Left cardiac atrium (tissue), 4 donors: ENCODE data around the gene DNAJC5G. TPM values are rescaled to one million over a fixed set of nuclear protein-coding genes. Genes with fewer than 3 reads are reported as not detected.

Source experiments
- ATAC-seq, 2 donors: fragments of 200-7000 bp; cut with Tn5 transposase; one replicate each; pipeline ENCODE4 v1.9.1; 2020; ENCODE audit warnings: mild to moderate bottlenecking in 2 of 2, moderate library complexity in 2 of 2
- DNase-seq: peaks from one replicate; pipeline ENCODE4 v3.0.0-alpha.2; 2020
- intact Hi-C, 2 donors: fragments of 100-400 bp; cut with DNase I; formaldehyde crosslinking; loops; one replicate each; pipeline versions ENCODE4 v1.14.1 to v1.15.1; 2022 to 2023
- total RNA-seq, 2 donors: library from RNA; stranded (reverse); fragmentation: NEBNext Ultra II Directional; extraction: Animal tissue kit (Norgen Biotek cat#: 25700); gene quantifications; one replicate each; pipeline ENCODE4 v1.2.1, GENCODE V29; 2021
- donor health status: DM: no; HTN: yes; CAD: no.
- donor health status: DM: no; HTN: yes; CAD: no; lungs with severe emphysema.
- donor health status: DM: yes; HTN: yes; CAD: no.
- donor health status: Dilated cardiomyopathy.

Gene DNAJC5G
- total RNA-seq, 2 donors from 2014 or later = 0.41 to 0.71 TPM

DNA sequence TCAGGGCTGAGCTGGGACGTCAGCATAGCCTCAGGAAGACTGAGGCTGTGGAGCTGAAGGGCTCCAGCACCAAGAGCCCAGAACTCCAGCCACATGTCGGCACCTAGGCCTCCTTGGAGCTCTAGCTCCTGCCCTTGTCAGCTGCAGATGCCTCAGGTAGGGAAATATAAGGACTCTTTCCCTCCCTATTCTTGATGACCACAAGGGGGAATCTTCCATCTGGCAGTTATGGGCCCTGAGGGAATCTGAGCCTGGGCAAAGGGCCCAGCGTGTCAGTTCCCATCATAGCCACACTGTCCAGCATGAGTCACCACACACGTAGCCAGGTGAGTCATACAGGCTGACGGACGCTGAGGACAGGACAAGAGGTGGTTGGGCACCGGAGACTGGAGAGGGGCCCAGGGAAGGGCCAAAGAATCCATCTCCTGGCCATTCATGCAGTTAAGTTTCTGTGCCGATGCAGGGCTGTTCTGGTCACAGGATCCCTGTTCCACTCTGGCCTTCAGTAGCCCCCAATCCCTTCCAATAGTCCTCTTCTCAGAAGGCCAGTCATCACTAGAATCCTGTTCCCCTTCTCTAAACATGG, 45.8 kb downstream of the DNAJC5G start:
- DNase-seq (peak; percentile 84), ATAC-seq (peak; percentile 63 to 84)
- intact Hi-C loops = loop anchor here in 1 of 2 donors (5.0 kb wide), 1 partner anchor 46 kb away; no protein-coding TSS in a partner anchor

DNA sequence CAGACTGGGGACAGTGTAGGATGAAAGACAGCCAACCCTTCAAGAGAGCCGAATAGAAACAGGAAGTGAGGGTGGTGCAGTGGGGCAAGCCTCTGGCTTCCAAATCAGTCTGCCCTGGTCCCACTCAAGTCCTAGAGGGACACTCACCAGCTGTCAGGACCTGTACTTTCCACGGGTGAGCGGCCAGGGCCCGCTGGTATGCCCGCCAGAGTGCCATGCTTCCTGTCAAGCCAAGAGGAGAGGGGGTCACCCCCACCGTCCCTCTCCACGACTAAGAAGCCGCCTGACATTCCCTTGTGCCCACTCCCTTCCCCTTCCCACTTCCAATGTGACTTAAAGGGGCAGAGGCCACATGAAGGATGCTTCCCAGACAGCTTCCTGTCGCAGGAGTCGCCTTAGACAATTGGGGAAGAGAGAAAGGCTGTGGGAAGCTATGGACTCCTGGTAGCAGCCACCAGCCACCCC, 47.1 kb downstream of the DNAJC5G start:
- ATAC-seq = peak; percentile 6 to 30
- peak; percentile 35 for DNase-seq
- intact Hi-C loops = loop anchor here in 1 of 2 donors (5.0 kb wide), 1 partner anchor 45 kb away; no protein-coding TSS in a partner anchor

DNA sequence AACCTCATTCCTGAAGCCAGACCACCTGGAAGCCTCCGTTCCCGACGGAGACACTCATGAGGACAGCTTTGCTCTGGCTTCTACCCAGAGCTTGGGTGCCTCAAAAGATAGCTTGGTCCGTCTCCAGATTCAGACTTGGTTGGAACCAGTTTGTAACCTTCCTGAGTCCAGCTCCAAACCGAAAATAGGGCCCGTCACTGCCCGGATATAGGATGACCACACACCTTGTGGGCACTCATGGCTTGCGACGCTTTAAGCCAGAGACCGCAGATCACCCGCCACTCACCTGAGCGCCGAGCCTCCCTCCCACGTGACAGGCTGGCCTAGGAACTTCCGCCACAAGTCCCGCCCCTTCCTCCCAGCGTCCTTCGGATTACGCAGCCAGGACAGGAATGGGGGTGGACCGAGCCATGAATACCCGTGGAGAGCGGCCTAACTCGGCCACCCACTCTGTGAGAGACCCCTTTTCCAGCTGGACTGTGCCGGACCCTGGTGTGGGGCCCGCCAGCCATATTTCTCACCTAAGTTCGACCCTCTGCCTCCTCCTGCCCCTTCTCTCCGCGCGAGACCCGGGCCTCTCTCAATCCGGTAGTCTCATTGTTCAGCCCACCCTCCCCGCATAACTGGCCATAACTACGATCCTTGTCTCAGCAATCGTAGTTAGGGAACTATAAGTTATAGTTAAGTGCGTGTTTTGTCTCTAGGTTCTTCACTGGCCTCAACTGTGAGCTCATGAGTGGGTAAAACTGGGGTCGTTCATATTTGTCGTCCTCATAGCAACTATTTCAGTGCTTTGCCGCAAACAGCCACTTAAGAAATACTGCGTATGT, 47.7 kb downstream of the DNAJC5G start, which contains the start of gene MPV17:
TSS of gene MPV17 (minus strand) at position 332 of the 830 bp plus-strand sequence. CDS start 580 bp downstream, outside the sequence.
- peak; percentile 94 to 98 for ATAC-seq
- intact Hi-C loops = loop anchor here in 1 of 2 donors (5.0 kb wide), 1 partner anchor 44 kb away; no protein-coding TSS in a partner anchor
- DNase-seq = peak; percentile 95

DNA sequence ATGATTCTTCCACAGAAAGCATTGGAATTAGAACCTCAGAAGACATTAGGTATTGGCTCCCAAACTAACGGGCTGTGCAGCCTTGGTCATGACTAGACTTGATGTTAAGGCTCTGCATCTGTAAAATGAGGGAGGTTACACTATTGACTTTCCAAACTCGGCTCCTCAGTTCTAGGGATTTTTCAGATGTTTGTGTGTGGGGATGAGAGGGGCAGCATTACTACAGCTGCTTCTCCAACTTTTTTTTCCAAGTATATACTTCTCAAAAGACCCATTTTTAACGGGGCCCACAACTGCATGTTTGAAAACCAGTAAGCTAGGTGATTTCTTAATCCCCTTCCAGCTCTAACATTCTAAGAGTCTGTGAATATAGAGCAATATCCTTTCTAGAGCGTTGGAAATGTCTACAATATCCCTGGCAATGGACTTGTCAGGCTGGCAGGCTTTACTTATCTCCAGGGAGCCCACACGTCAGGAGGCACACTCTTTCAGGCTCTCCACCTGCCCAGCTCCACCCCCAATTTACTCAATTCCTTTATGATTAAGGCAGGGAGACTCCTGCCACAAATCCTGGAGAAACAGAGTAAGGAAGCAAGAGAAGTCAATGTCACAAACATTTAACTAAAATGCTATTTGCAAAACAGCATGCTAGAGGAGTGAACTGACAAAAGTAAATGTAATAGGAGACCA, 48.5 kb downstream of the DNAJC5G start:
- no peak for DNase-seq
- ATAC-seq = peak in 1 of 2 donors; percentile 10
- intact Hi-C loops = loop anchor here in 1 of 2 donors (5.0 kb wide), 1 partner anchor 44 kb away; no protein-coding TSS in a partner anchor

DNA sequence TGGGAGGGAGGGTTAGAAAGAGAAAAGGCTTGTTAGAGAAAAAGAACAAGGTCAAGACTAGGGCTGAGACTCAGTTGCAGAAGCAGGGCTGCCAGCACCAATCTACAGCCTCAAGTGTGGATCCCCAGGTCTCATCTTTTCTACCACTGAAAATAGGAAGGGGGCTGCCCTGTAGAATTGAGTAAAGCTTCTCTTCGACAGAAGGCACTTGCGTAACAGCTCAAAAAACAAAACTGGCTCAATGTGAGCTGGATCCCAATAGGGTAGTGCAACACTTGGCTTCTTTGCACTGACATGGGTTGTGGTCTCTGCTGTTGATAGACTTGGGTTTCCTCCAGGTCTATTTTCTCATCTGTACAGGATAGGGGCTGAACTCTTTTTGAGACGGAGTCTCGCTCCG, 49.5 kb downstream of the DNAJC5G start:
- no peak for DNase-seq
- ATAC-seq = no peak
- intact Hi-C loops = loop anchor here in 1 of 2 donors (5.0 kb wide), 1 partner anchor 43 kb away; no protein-coding TSS in a partner anchor

Other genes starting within 250 kb of the DNAJC5G start
- 10 to 100 TPM; 39.1 to 66.5 TPM for gene TMEM214, start 242.5 kb upstream of the DNAJC5G start, total RNA-seq
- gene AGBL5, start 223.8 kb upstream of the DNAJC5G start, total RNA-seq = 10 to 100 TPM in 1 of 2 donors, 1 to 10 TPM in 1; 8.4 to 12.0 TPM
- gene OST4, start 203.8 kb upstream of the DNAJC5G start, total RNA-seq = 100 to 1,000 TPM; 364 to 404 TPM
- 10 to 100 TPM; 41.1 to 46.6 TPM for gene EMILIN1, start 196.8 kb upstream of the DNAJC5G start, total RNA-seq
- gene KHK, start 188.7 kb upstream of the DNAJC5G start, total RNA-seq = 1 to 10 TPM; 3.0 to 4.3 TPM
- gene CGREF1, start 156.3 kb upstream of the DNAJC5G start, total RNA-seq = 1 to 10 TPM; 5.6 to 5.9 TPM
- 1 to 10 TPM; 1.1 to 3.2 TPM for gene ABHD1, start 151.6 kb upstream of the DNAJC5G start, total RNA-seq
- gene PREB, start 140.8 kb upstream of the DNAJC5G start, total RNA-seq = 10 to 100 TPM; 50.1 to 51.5 TPM
- gene PRR30, start 136.0 kb upstream of the DNAJC5G start, total RNA-seq = not detected
- gene TCF23, start 126.4 kb upstream of the DNAJC5G start, total RNA-seq = under 1 TPM in 1 of 2 donors, not detected in 1; 0.24 TPM
- gene ATRAID, start 63.4 kb upstream of the DNAJC5G start, total RNA-seq = 100 to 1,000 TPM; 106 to 125 TPM
- gene SLC5A6, start 63.2 kb upstream of the DNAJC5G start, total RNA-seq = 10 to 100 TPM; 20.0 to 21.4 TPM
- gene CAD, start 58.1 kb upstream of the DNAJC5G start, total RNA-seq = 10 to 100 TPM; 12.7 to 15.2 TPM
- 1 to 10 TPM; 4.8 to 5.7 TPM for gene SLC30A3, start 12.4 kb upstream of the DNAJC5G start, total RNA-seq
- gene TRIM54, start 7.0 kb downstream of the DNAJC5G start, total RNA-seq = 100 to 1,000 TPM in 1 of 2 donors, 10 to 100 TPM in 1; 92.1 to 105 TPM
- 1 to 10 TPM; 1.2 to 1.6 TPM for gene UCN, start 33.0 kb downstream of the DNAJC5G start, total RNA-seq
- 10 to 100 TPM; 52.7 to 60.9 TPM for gene MPV17, start 47.7 kb downstream of the DNAJC5G start, total RNA-seq
- gene GTF3C2, start 81.3 kb downstream of the DNAJC5G start, total RNA-seq = 10 to 100 TPM; 17.7 to 29.1 TPM
- 10 to 100 TPM; 32.1 to 40.0 TPM for gene EIF2B4, start 94.9 kb downstream of the DNAJC5G start, total RNA-seq
- gene SNX17, start 95.2 kb downstream of the DNAJC5G start, total RNA-seq = 10 to 100 TPM; 61.4 to 74.3 TPM
- gene ZNF513, start 105.3 kb downstream of the DNAJC5G start, total RNA-seq = 10 to 100 TPM in 1 of 2 donors, 1 to 10 TPM in 1; 9.4 to 11.9 TPM
- 10 to 100 TPM; 35.2 to 42.1 TPM for gene PPM1G, start 134.2 kb downstream of the DNAJC5G start, total RNA-seq
- gene NRBP1, start 153.2 kb downstream of the DNAJC5G start, total RNA-seq = 10 to 100 TPM; 50.5 to 58.7 TPM
- not detected for gene KRTCAP3, start 166.9 kb downstream of the DNAJC5G start, total RNA-seq
- 10 to 100 TPM; 19.0 to 20.5 TPM for gene IFT172, start 214.3 kb downstream of the DNAJC5G start, total RNA-seq
- gene FNDC4, start 219.8 kb downstream of the DNAJC5G start, total RNA-seq = 10 to 100 TPM; 16.5 to 32.5 TPM
- gene GCKR, start 221.4 kb downstream of the DNAJC5G start, total RNA-seq = 1 to 10 TPM; 1.1 to 1.2 TPM